CD14-positive monocyte (primary cell): ENCODE data around the gene PLS3. TPM values are rescaled to one million over a fixed set of nuclear protein-coding genes. Genes with fewer than 3 reads are reported as not detected.

Source experiments
- DNase-seq, 3 donors: peaks; one replicate each; pipeline ENCODE4 v3.0.0-alpha.2; 2011 to 2022
- H2AFZ ChIP-seq: 2 replicates; pipeline ENCODE4 v1.6.0; 2012; ENCODE audit warnings: mild to moderate bottlenecking, low read depth, low read length, inconsistent platforms; ENCODE audit not compliant: insufficient read depth, poor library complexity, severe bottlenecking
- H3K27ac ChIP-seq, 2 donors: 1 replicate in 1 of 2; 2 replicates in 1 of 2; pipeline ENCODE4 v1.5.1; 2012 to 2013; ENCODE audit warnings: low read length in 2 of 2, control low read depth in 1 of 2, inconsistent platforms in 1 of 2, low read depth in 1 of 2, mild to moderate bottlenecking in 1 of 2
- H3K27me3 ChIP-seq, 2 donors: one replicate each; pipeline versions ENCODE4 v1.6.0 to v1.6.1; 2011 to 2013; ENCODE audit warnings: low read length in 2 of 2; ENCODE audit not compliant: control insufficient read depth in 2 of 2, insufficient read depth in 2 of 2
- H3K36me3 ChIP-seq, 2 donors: replicated peaks in 1 of 2; 1 replicate in 1 of 2; 2 replicates in 1 of 2; pipeline versions ENCODE4 v1.5.1 to v1.6.1; 2012 to 2013; ENCODE audit warnings: low read length in 2 of 2, control low read depth in 1 of 2, inconsistent platforms in 1 of 2, mild to moderate bottlenecking in 1 of 2; ENCODE audit not compliant: insufficient read depth in 2 of 2, control insufficient read depth in 1 of 2
- H3K4me1 ChIP-seq, 2 donors: 1 replicate in 1 of 2; 2 replicates in 1 of 2; pipeline versions ENCODE4 v1.5.1 to v1.6.1; 2012 to 2013; ENCODE audit warnings: low read length in 2 of 2, control low read depth in 1 of 2, inconsistent platforms in 1 of 2, mild to moderate bottlenecking in 1 of 2, moderate library complexity in 1 of 2; ENCODE audit not compliant: insufficient read depth in 2 of 2, control insufficient read depth in 1 of 2
- H3K4me2 ChIP-seq: replicated peaks from 2 replicates; pipeline ENCODE3; 2012; ENCODE audit warnings: low read length, moderate library complexity, mild to moderate bottlenecking; ENCODE audit not compliant: poor library complexity, severe bottlenecking; ENCODE audit errors: extremely low read depth
- H3K4me3 ChIP-seq, 3 experiments: fragments of 200-600 bp in 1 of 3; sonication (generic) in 1 of 3; replicated peaks in 1 of 3; 1 replicate in 2 of 3; 2 replicates in 1 of 3; pipeline ENCODE4 v1.5.1; 2011 to 2013; ENCODE audit warnings: low read length in 3 of 3, mild to moderate bottlenecking in 3 of 3, control low read depth in 2 of 3, low read depth in 2 of 3, inconsistent platforms in 1 of 3, moderate library complexity in 1 of 3
- H3K79me2 ChIP-seq: 2 replicates; pipeline ENCODE4 v1.6.0; 2012; ENCODE audit warnings: mild to moderate bottlenecking, control low read depth, inconsistent platforms, low read length, moderate library complexity; ENCODE audit not compliant: insufficient read depth
- H3K9ac ChIP-seq: 2 replicates; pipeline ENCODE4 v1.6.0; 2017; ENCODE audit warnings: low read length, mild to moderate bottlenecking; ENCODE audit not compliant: insufficient read depth, poor library complexity, severe bottlenecking
- H3K9me3 ChIP-seq, 2 donors: replicated peaks in 1 of 2; 1 replicate in 1 of 2; 2 replicates in 1 of 2; pipeline versions ENCODE4 v1.5.1 to v1.6.1; 2012 to 2013; ENCODE audit warnings: low read length in 2 of 2, control low read depth in 1 of 2; ENCODE audit not compliant: control insufficient read depth in 1 of 2, insufficient read depth in 1 of 2
- H4K20me1 ChIP-seq: 2 replicates; pipeline ENCODE4 v1.6.0; 2012; ENCODE audit warnings: mild to moderate bottlenecking, low read length, control low read depth, moderate library complexity; ENCODE audit not compliant: insufficient read depth
- H3K27ac Mint-ChIP-seq, 7 donors: one replicate each; pipeline ENCODE4 v1.8.0; 2020; ENCODE audit warnings: mild to moderate bottlenecking in 7 of 7, mixed read lengths in 7 of 7, moderate library complexity in 6 of 7, inconsistent platforms in 2 of 7
- H3K27me3 Mint-ChIP-seq, 3 donors: one replicate each; pipeline ENCODE4 v1.8.0; 2021 to 2022; ENCODE audit warnings: low read depth in 3 of 3, mild to moderate bottlenecking in 3 of 3, mixed read lengths in 3 of 3, moderate library complexity in 3 of 3, inconsistent platforms in 1 of 3
- H3K36me3 Mint-ChIP-seq, 2 donors: one replicate each; pipeline ENCODE4 v1.8.0; 2020; ENCODE audit warnings: mixed read lengths in 2 of 2, inconsistent platforms in 1 of 2, mild to moderate bottlenecking in 1 of 2
- H3K4me1 Mint-ChIP-seq: one replicate; pipeline ENCODE4 v1.8.0; 2020; ENCODE audit warnings: mild to moderate bottlenecking, mixed read lengths
- H3K4me3 Mint-ChIP-seq, 2 donors: one replicate each; pipeline ENCODE4 v1.8.0; 2020; ENCODE audit warnings: mild to moderate bottlenecking in 2 of 2, mixed read lengths in 2 of 2, moderate library complexity in 1 of 2
- H3K9me3 Mint-ChIP-seq, 7 donors: one replicate each; pipeline ENCODE4 v1.8.0; 2020 to 2022; ENCODE audit warnings: mixed read lengths in 7 of 7, mild to moderate bottlenecking in 6 of 7, moderate library complexity in 6 of 7, inconsistent platforms in 2 of 7
- CTCF ChIP-seq: fragments of 200-600 bp; IDR thresholded peaks from one replicate; pipeline ENCODE4 v1.8.0; 2022; ENCODE audit warnings: antibody characterized with exemption, mild to moderate bottlenecking
- WGBS: methylation state at CpG from one replicate; pipeline ENCODE4 v1.1.5; 2013; ENCODE audit warnings: missing lambda C conversion rate; ENCODE audit not compliant: insufficient coverage; 5-methylcytosine and 5-hydroxymethylcytosine counted together
- intact Hi-C, 2 donors: fragments of 100-400 bp; cut with micrococcal nuclease; formaldehyde crosslinking; loops; one replicate each; pipeline versions ENCODE4 v1.15.0 to v1.15.1; 2023
- polyA plus RNA-seq, 3 donors: library from polyadenylated mRNA; depleted of rRNA in 1 of 3; unstranded in 2 of 3; stranded (reverse) in 1 of 3; fragments of 300-500 nt in 2 of 3; fragments of >200 nt in 1 of 3; fragmentation: Illumina TruSeq in 2 of 3; gene quantifications; 1 replicate in 2 of 3; 2 replicates in 1 of 3; pipeline ENCODE4 v1.2.3, GENCODE V29; 2012 to 2021

Gene PLS3
- polyA plus RNA-seq, 3 donors, result 0.16 TPM; not detected in 2

- no peaks in the 10 kb centered on the region for H3K4me1 Mint-ChIP-seq
- no peak overlapping the region for H3K4me3 Mint-ChIP-seq
- no CpG with 5 or more reads among the region's 7 CpGs for WGBS
Measured at GRCh38 chrX:115525486-115525885, 35.5 kb upstream of the PLS3 start.

DNA sequence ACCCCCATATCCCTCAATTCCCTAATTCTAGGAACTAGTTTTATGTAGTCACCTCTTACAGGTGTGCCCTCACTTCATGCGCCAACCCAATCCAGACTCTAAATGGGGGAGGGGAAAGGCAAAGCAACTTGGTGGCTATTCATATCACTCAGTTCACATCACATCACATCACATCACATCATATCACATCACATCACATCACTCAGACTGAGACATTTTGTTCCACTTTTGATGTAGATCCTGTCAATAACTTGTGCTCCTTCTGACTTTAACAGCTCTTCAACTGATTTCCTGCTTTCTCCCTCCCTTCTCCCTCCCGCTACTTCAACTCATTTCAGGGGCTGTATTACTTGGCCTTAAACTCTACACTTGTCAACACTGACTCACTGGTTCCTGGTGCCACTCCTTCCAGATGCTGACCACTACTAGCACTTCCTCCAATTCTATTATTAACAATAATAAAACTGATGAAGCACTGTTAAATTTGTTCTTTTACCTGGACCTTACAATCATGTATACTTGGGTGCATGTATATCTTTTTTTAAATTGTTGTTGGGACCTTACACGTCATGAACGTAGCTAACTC is 29.1 kb upstream of the PLS3 start:
- intact Hi-C loops, result no loop called here
- H3K4me1 Mint-ChIP-seq, result no peaks in the 10 kb centered on the region
- no peak overlapping the region for H3K9ac ChIP-seq
- WGBS, result no CpG with 5 or more reads among the region's 4 CpGs
- H3K36me3 ChIP-seq, result no peaks in the 10 kb centered on the region
- H3K4me2 ChIP-seq, result no peak overlapping the region
- no peak for TF ChIP-seq CTCF
- no peak overlapping the region for H2AFZ ChIP-seq
- no peak overlapping the region for H3K4me3 Mint-ChIP-seq
- no peaks in the 10 kb centered on the region for H3K27me3 ChIP-seq
- no peaks in the 10 kb centered on the region for H3K79me2 ChIP-seq
- H3K4me1 ChIP-seq, result no peaks in the 10 kb centered on the region
- H3K27ac Mint-ChIP-seq, result no peak overlapping the region
- H3K36me3 Mint-ChIP-seq, result no peaks in the 10 kb centered on the region
- peaks cover 0 to 2% (median 0%) of the 10 kb centered on the region in 7 donors for H3K9me3 Mint-ChIP-seq
- H3K4me3 ChIP-seq, result no peak overlapping the region
- DNase-seq, result no peak
- no peak overlapping the region for H3K27ac ChIP-seq
- no peaks in the 10 kb centered on the region for H4K20me1 ChIP-seq
- H3K9me3 ChIP-seq, result no peaks in the 10 kb centered on the region
- peaks cover 1 to 20% (median 3%) of the 10 kb centered on the region in 3 donors for H3K27me3 Mint-ChIP-seq

More at GRCh38 chrX:115525486-115525885, 35.5 kb upstream of the PLS3 start:
- H3K27ac Mint-ChIP-seq, result no peak overlapping the region
- H2AFZ ChIP-seq, result no peak overlapping the region
- H3K9ac ChIP-seq, result no peak overlapping the region
- intact Hi-C loops, result no loop called here
- H3K36me3 ChIP-seq, result no peaks in the 10 kb centered on the region
- H3K4me1 ChIP-seq, result no peaks in the 10 kb centered on the region
- H3K9me3 ChIP-seq, result no peaks in the 10 kb centered on the region
- no peaks in the 10 kb centered on the region for H3K79me2 ChIP-seq
- H3K9me3 Mint-ChIP-seq, result no peaks in the 10 kb centered on the region
- TF ChIP-seq CTCF, result no peak
- H3K36me3 Mint-ChIP-seq, result no peaks in the 10 kb centered on the region
- no peak overlapping the region for H3K4me3 ChIP-seq
- peaks cover 0 to 4% of the 10 kb centered on the region in 2 donors for H3K27me3 ChIP-seq
- no peak overlapping the region for H3K27ac ChIP-seq
- DNase-seq, result no peak
- no peaks in the 10 kb centered on the region for H4K20me1 ChIP-seq
- H3K4me2 ChIP-seq, result no peak overlapping the region
- H3K27me3 Mint-ChIP-seq, result peaks cover 0 to 11% (median 0%) of the 10 kb centered on the region in 3 donors
